ENCODE data around the gene TNNT1. TPM values are rescaled to one million over a fixed set of nuclear protein-coding genes. Genes with fewer than 3 reads are reported as not detected.
"Not testable (repeated sequence)": the region's sequence is repeated elsewhere in the genome, so short reads cannot be mapped to it uniquely, and the experiment has no call there.

TNNT1 gene
- total and polyA plus RNA-seq, 2 donors from 2014 or later: not detected

DNA sequence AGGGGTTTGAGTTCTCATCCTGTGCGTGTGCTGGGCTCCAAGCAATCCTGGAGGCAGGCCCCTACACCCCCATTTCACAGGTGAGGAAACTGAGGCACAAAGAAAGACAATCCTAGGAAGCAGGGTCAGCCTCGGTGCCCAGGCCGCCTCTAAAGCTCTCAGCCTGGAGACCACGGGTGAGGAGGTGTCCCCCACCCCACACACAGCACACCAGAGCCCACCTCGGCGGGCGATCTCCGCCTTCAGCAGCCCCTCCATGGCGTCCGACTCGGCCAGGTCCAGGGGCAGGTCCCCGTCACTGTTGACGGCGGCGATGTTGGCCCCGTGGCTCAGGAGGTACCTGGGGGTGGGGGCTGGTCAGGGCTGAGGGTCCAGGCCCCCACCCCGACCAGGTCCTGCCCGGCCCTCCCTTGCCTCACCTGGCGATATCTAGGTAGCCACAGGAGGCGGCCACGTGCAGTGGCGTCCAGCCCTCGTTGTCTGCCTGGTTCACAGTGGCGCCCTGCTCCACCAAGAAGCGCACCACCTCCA, 36.7 kb downstream of the TNNT1 start:
- Histone ChIP-seq H3K4me3 (ENCODE audit: low read length in 3 of 3) (no peak overlapping the region), H3K4me1 (ENCODE audit: control insufficient read depth in 2 of 3, insufficient read depth in 2 of 3, low read depth in 1 of 3, low read length in 3 of 3) (peaks cover 0 to 21% (median 0%) of the 10 kb centered on the region in 3 donors), H3K36me3 (ENCODE audit: control insufficient read depth in 2 of 3, insufficient read depth in 3 of 3, low read length in 3 of 3) (peaks cover 0 to 6% (median 4%) of the 10 kb centered on the region in 3 donors), H3K9me3 (ENCODE audit: control insufficient read depth in 2 of 3, insufficient read depth in 1 of 3, low read length in 3 of 3) (no peaks in the 10 kb centered on the region), H3K27ac (ENCODE audit: low read depth in 2 of 2, low read length in 2 of 2) (peak overlapping the region; percentile 63 to 83), H3K27me3 (ENCODE audit: control insufficient read depth, insufficient read depth, low read length) (no peaks in the 10 kb centered on the region), H3K9ac (ENCODE audit: low read length in 3 of 3) (no peak overlapping the region)
- intact Hi-C loops (cut with DNase I): no loop called here
- TF ChIP-seq, protein P1, sequence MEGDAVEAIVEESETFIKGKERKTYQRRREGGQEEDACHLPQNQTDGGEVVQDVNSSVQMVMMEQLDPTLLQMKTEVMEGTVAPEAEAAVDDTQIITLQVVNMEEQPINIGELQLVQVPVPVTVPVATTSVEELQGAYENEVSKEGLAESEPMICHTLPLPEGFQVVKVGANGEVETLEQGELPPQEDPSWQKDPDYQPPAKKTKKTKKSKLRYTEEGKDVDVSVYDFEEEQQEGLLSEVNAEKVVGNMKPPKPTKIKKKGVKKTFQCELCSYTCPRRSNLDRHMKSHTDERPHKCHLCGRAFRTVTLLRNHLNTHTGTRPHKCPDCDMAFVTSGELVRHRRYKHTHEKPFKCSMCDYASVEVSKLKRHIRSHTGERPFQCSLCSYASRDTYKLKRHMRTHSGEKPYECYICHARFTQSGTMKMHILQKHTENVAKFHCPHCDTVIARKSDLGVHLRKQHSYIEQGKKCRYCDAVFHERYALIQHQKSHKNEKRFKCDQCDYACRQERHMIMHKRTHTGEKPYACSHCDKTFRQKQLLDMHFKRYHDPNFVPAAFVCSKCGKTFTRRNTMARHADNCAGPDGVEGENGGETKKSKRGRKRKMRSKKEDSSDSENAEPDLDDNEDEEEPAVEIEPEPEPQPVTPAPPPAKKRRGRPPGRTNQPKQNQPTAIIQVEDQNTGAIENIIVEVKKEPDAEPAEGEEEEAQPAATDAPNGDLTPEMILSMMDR (IDR thresholded peaks at IDR 0.05; ENCODE audit: borderline replicate concordance, extremely low read depth, insufficient read depth): no peak
- peak in 1 of 5 donors; percentile 62 for DNase-seq
- no peak for FAIRE-seq

DNA sequence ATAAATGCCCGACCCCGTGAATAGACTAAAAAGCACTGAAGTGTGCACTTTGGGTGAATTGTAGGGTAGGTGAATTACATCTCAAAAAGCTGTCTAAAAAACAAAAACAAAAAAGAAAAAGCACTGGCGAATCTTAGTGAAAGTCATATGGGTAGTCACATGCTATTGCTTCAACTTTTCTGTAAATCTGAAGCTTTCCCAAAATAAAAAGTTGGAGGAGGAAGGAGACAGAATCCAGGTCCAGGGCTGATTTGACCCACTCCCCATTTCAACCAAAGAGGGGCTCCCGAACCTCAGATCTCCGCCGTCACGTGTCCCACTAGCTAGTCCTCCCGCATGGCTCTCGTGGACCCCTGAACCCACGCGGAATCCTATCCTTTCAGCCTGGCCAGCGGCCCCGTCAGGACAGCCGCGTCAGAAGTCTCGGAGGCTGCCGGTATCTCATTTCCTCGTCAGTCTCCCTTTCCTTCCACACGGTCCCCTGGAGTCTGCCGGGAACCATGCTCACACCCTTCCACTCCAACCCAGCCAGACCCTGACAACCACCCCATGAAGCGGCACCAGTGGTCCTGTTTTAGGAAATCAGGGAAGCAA, 37.7 kb downstream of the TNNT1 start:
- intact Hi-C loops (cut with DNase I): no loop called here
- H3K4me1 ChIP-seq (ENCODE audit: control insufficient read depth in 2 of 3, insufficient read depth in 2 of 3, low read depth in 1 of 3, low read length in 3 of 3): peaks cover 0 to 17% (median 0%) of the 10 kb centered on the region in 3 donors
- H3K27ac ChIP-seq (ENCODE audit: low read depth in 2 of 2, low read length in 2 of 2): no peak overlapping the region
- FAIRE-seq (no peak), DNase-seq (peak in 1 of 5 donors; percentile 64)
- H3K36me3 ChIP-seq (ENCODE audit: control insufficient read depth in 2 of 3, insufficient read depth in 3 of 3, low read length in 3 of 3): peaks cover 0 to 6% (median 4%) of the 10 kb centered on the region in 3 donors
- no peaks in the 10 kb centered on the region for H3K27me3 ChIP-seq (ENCODE audit: control insufficient read depth, insufficient read depth, low read length)
- H3K9ac ChIP-seq (ENCODE audit: low read length in 3 of 3): peak overlapping the region in 1 of 3 donors; percentile 7
- H3K4me3 ChIP-seq (ENCODE audit: low read length in 3 of 3): no peak overlapping the region
- TF ChIP-seq, protein P1 (IDR thresholded peaks at IDR 0.05; ENCODE audit: borderline replicate concordance, extremely low read depth, insufficient read depth): no peak
- H3K9me3 ChIP-seq (ENCODE audit: control insufficient read depth in 2 of 3, insufficient read depth in 1 of 3, low read length in 3 of 3): no peaks in the 10 kb centered on the region

DNA sequence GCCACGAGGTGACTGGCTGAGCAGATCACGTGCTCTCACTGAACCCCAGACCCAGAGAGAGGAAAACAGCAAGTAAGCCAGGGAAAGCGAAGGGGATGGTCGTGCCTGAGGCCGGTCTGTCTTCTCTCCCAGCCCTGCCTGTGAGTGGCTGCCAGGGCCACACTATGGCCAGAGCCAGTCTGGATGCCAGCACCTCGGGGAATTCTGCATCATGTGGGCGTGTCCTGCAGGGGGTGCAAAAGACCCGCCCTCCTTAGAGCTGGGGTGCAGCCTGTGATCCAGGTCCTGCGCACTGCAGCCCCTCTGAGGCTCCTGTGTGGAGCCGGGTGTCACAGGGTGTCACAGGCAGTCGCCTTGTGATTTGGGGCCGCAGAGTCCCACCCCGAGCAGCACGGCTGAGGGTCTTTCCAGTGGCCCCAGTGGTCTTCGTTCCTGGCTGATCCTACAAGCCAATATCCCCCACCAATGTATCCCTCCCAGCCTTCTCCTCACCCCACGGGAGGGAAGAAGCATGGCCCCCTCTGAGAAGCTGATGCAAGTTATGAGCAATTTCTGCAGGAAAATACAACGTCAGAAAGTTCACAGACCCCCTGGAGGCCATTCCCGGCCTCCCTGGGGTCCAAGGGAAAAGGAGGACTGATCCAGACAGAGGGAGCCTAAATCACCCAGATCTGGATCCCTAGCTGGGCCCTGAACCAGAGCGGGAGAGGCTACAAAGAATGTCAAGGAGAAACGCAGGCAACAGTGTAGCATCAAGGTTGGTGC, 39.3 kb downstream of the TNNT1 start:
- Histone ChIP-seq H3K9me3 (ENCODE audit: control insufficient read depth in 2 of 3, insufficient read depth in 1 of 3, low read length in 3 of 3) (no peaks in the 10 kb centered on the region), H3K9ac (ENCODE audit: low read length in 3 of 3) (no peak overlapping the region), H3K27ac (ENCODE audit: low read depth in 2 of 2, low read length in 2 of 2) (no peak overlapping the region), H3K4me1 (ENCODE audit: control insufficient read depth in 2 of 3, insufficient read depth in 2 of 3, low read depth in 1 of 3, low read length in 3 of 3) (peaks cover 0 to 8% (median 0%) of the 10 kb centered on the region in 3 donors), H3K36me3 (ENCODE audit: control insufficient read depth in 2 of 3, insufficient read depth in 3 of 3, low read length in 3 of 3) (peaks cover 0 to 6% (median 4%) of the 10 kb centered on the region in 3 donors), H3K4me3 (ENCODE audit: low read length in 3 of 3) (no peak overlapping the region), H3K27me3 (ENCODE audit: control insufficient read depth, insufficient read depth, low read length) (no peaks in the 10 kb centered on the region)
- TF ChIP-seq, protein P1 (IDR thresholded peaks at IDR 0.05; ENCODE audit: borderline replicate concordance, extremely low read depth, insufficient read depth): no peak
- FAIRE-seq: no peak
- DNase-seq: peak in 1 of 5 donors; percentile 32
- intact Hi-C loops (cut with DNase I): no loop called here

DNA sequence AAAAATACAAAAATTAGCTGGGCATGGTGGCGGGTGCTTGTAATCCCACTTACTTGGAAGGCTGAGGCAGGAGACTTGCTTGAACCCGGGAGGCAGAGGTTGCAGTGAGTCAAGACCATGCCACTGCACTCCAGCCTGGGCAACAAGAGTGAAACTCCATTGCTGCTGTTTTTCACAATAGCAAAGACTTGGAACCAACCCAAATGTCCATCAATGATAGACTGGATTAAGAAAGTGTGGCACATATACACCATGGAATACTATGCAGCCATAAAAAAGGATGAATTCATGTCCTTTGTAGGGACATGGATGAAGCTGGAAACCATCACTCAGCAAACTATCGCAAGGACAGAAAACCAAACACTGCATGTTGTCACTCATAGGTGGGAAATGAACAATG, 41.8 kb downstream of the TNNT1 start:
- DNase-seq; H3K27me3 ChIP-seq (ENCODE audit: control insufficient read depth, insufficient read depth, low read length); H3K4me3 ChIP-seq (ENCODE audit: low read length in 3 of 3); H3K4me1 ChIP-seq (ENCODE audit: control insufficient read depth in 2 of 3, insufficient read depth in 2 of 3, low read depth in 1 of 3, low read length in 3 of 3); intact Hi-C loops (cut with DNase I); H3K9ac ChIP-seq (ENCODE audit: low read length in 3 of 3); FAIRE-seq; H3K27ac ChIP-seq (ENCODE audit: low read depth in 2 of 2, low read length in 2 of 2); H3K9me3 ChIP-seq (ENCODE audit: control insufficient read depth in 2 of 3, insufficient read depth in 1 of 3, low read length in 3 of 3): not testable (repeated sequence)
- H3K36me3 ChIP-seq (ENCODE audit: control insufficient read depth in 2 of 3, insufficient read depth in 3 of 3, low read length in 3 of 3): peaks cover 2 to 14% (median 9%) of the 10 kb centered on the region in 3 donors

Measured in kidney (tissue), 14 donors.